Gastroesophageal sphincter (tissue), 2 donors: ENCODE results near the gene MAP4K2.

ENCODE experiments used
- POLR2A ChIP-seq, 2 donors: fragments of 450-650 bp; IDR thresholded peaks; one replicate each; pipeline ENCODE4 v1.6.1; 2017; ENCODE audit warnings: antibody characterized with exemption in 2 of 2, mild to moderate bottlenecking in 2 of 2, moderate library complexity in 1 of 2
- POLR2AphosphoS5 ChIP-seq: sonication (generic); formaldehyde crosslinking; IDR thresholded peaks from one replicate; pipeline ENCODE4 v1.6.1; 2017; ENCODE audit warnings: antibody characterized with exemption

- no peak for TF ChIP-seq POLR2AphosphoS5
- no peak for TF ChIP-seq POLR2A (IDR thresholded peaks at IDR 0.05)
These were observed 30.1 kb upstream of the MAP4K2 start for GRCh38 chr11:64833198-64833502.
